HEK293 (cell line): ENCODE measurements around the gene SH3GL2.

Source experiments
- CTCF ChIA-PET: fragments of 350-600 bp; formaldehyde crosslinking; extraction: SDS; loops from one replicate; lab custom pipeline; 2021; ENCODE audit warnings: antibody characterized with exemption; lab: Yijun Ruan, JAX
- POLR2A ChIA-PET: fragments of 300-600 bp; formaldehyde crosslinking; extraction: SDS; loops from one replicate; lab custom pipeline; 2020; ENCODE audit warnings: antibody characterized with exemption, inconsistent platforms; lab: Yijun Ruan, JAX
- H3K27ac ChIP-seq: fragments of 200-500 bp; sonication (Bioruptor generic); 2 replicates; pipeline ENCODE4 v1.5.1; 2014; ENCODE audit warnings: low read depth, low read length, control low read depth, inconsistent platforms; ENCODE audit errors: extremely low read depth
- H3K36me3 ChIP-seq, 2 experiments: fragments of 200-500 bp in 1 of 2; sonication (Bioruptor generic) in 1 of 2; 1 replicate in 1 of 2; 2 replicates in 1 of 2; pipeline ENCODE4 v1.5.1; 2014 to 2017; ENCODE audit warnings: inconsistent platforms in 2 of 2, low read length in 2 of 2; ENCODE audit not compliant: control insufficient read depth in 2 of 2, insufficient read depth in 1 of 2
- H3K4me1 ChIP-seq: fragments of 200-500 bp; sonication (Bioruptor generic); 2 replicates; pipeline ENCODE4 v1.5.1; 2014; ENCODE audit warnings: mild to moderate bottlenecking, low read length, inconsistent platforms; ENCODE audit not compliant: control insufficient read depth, insufficient read depth
- H3K4me3 ChIP-seq: 2 replicates; pipeline ENCODE4 v1.5.1; 2011; ENCODE audit warnings: low read depth, mild to moderate bottlenecking, control low read depth, low read length, moderate library complexity
- H3K9me3 ChIP-seq: fragments of 200-500 bp; sonication (Bioruptor generic); 2 replicates; pipeline ENCODE4 v1.5.1; 2014; ENCODE audit warnings: low read depth, low read length, inconsistent platforms; ENCODE audit not compliant: control insufficient read depth, insufficient read depth
- FEZF1 ChIP-seq: fragments of 450-650 bp; formaldehyde crosslinking; IDR thresholded peaks from 2 replicates; pipeline ENCODE4 v1.5.1; 2016; ENCODE audit warnings: missing biosample characterization, missing genetic modification characterization
- GLI4 ChIP-seq: fragments of 450-650 bp; formaldehyde crosslinking; IDR thresholded peaks from 2 replicates; pipeline ENCODE4 v1.5.1; 2016; ENCODE audit warnings: missing biosample characterization, missing genetic modification characterization
- KLF10 ChIP-seq: fragments of 450-650 bp; IDR thresholded peaks from 2 replicates; pipeline ENCODE4 v1.5.1; 2018; ENCODE audit warnings: missing biosample characterization, mild to moderate bottlenecking, missing genetic modification characterization
- PRDM10 ChIP-seq: fragments of 450-650 bp; formaldehyde crosslinking; IDR thresholded peaks from 2 replicates; pipeline ENCODE4 v1.5.1; 2016; ENCODE audit warnings: missing biosample characterization, missing genetic modification characterization
- REPIN1 ChIP-seq: fragments of 450-650 bp; formaldehyde crosslinking; IDR thresholded peaks from 2 replicates; pipeline ENCODE4 v1.5.1; 2017; ENCODE audit warnings: missing biosample characterization, missing genetic modification characterization, low read depth
- YY2 ChIP-seq: fragments of 450-650 bp; formaldehyde crosslinking; IDR thresholded peaks from 2 replicates; pipeline ENCODE4 v1.5.1; 2016; ENCODE audit warnings: missing biosample characterization, missing genetic modification characterization
- ZEB2 ChIP-seq: fragments of 450-650 bp; formaldehyde crosslinking; IDR thresholded peaks from 2 replicates; pipeline ENCODE4 v1.5.1; 2016; ENCODE audit warnings: missing biosample characterization, missing genetic modification characterization
- ZFP3 ChIP-seq: fragments of 450-650 bp; formaldehyde crosslinking; IDR thresholded peaks from 2 replicates; pipeline ENCODE4 v1.5.1; 2016; ENCODE audit warnings: low read depth, missing biosample characterization, missing genetic modification characterization
- ZNF155 ChIP-seq: fragments of 450-650 bp; formaldehyde crosslinking; IDR thresholded peaks from 2 replicates; pipeline ENCODE4 v1.5.1; 2016; ENCODE audit warnings: missing biosample characterization, missing genetic modification characterization
- ZNF174 ChIP-seq: fragments of 450-650 bp; formaldehyde crosslinking; IDR thresholded peaks from 2 replicates; pipeline ENCODE4 v1.5.0; 2017; ENCODE audit warnings: missing biosample characterization, mild to moderate bottlenecking, missing genetic modification characterization
- ZNF175 ChIP-seq: fragments of 450-650 bp; formaldehyde crosslinking; IDR thresholded peaks from 2 replicates; pipeline ENCODE4 v1.5.1; 2016; ENCODE audit warnings: missing biosample characterization, missing genetic modification characterization
- ZNF223 ChIP-seq: fragments of 450-650 bp; formaldehyde crosslinking; IDR thresholded peaks from 2 replicates; pipeline ENCODE4 v1.5.1; 2016; ENCODE audit warnings: missing biosample characterization, missing genetic modification characterization
- ZNF239 ChIP-seq: fragments of 450-650 bp; formaldehyde crosslinking; IDR thresholded peaks from 2 replicates; pipeline ENCODE4 v1.5.1; 2016; ENCODE audit warnings: missing biosample characterization, missing genetic modification characterization
- ZNF362 ChIP-seq: fragments of 450-650 bp; formaldehyde crosslinking; IDR thresholded peaks from 2 replicates; pipeline ENCODE4 v1.5.1; 2016; ENCODE audit warnings: missing biosample characterization, missing genetic modification characterization
- ZNF510 ChIP-seq: fragments of 450-650 bp; formaldehyde crosslinking; IDR thresholded peaks from 2 replicates; pipeline ENCODE4 v1.5.1; 2018; ENCODE audit warnings: mild to moderate bottlenecking, missing genetic modification characterization, missing biosample characterization; ENCODE audit not compliant: insufficient replicate concordance
- ZNF513 ChIP-seq: fragments of 450-650 bp; IDR thresholded peaks from 2 replicates; pipeline ENCODE4 v1.5.1; 2018; ENCODE audit warnings: missing biosample characterization, missing genetic modification characterization
- ZNF548 ChIP-seq: fragments of 450-650 bp; formaldehyde crosslinking; IDR thresholded peaks from 2 replicates; pipeline ENCODE4 v1.5.1; 2016; ENCODE audit warnings: missing biosample characterization, missing genetic modification characterization
- ZNF555 ChIP-seq: fragments of 450-650 bp; formaldehyde crosslinking; conservative IDR thresholded peaks from 2 replicates; pipeline ENCODE4 v1.5.1; 2017; ENCODE audit warnings: missing biosample characterization, mild to moderate bottlenecking, missing genetic modification characterization, inconsistent platforms
- ZNF571 ChIP-seq: fragments of 450-650 bp; formaldehyde crosslinking; IDR thresholded peaks from 2 replicates; pipeline ENCODE4 v1.5.0; 2017; ENCODE audit warnings: missing biosample characterization, missing genetic modification characterization
- ZNF623 ChIP-seq: fragments of 450-650 bp; formaldehyde crosslinking; IDR thresholded peaks from 2 replicates; pipeline ENCODE4 v1.5.1; 2016; ENCODE audit warnings: missing biosample characterization, missing genetic modification characterization
- ZNF626 ChIP-seq: fragments of 450-650 bp; sonication (Bioruptor Pico); formaldehyde crosslinking; IDR thresholded peaks from 2 replicates; pipeline ENCODE4 v1.5.1; 2018; ENCODE audit warnings: missing biosample characterization, missing genetic modification characterization, inconsistent platforms
- ZNF645 ChIP-seq: fragments of 450-650 bp; formaldehyde crosslinking; IDR thresholded peaks from 2 replicates; pipeline ENCODE4; 2016; ENCODE audit warnings: missing biosample characterization, missing genetic modification characterization
- ZNF768 ChIP-seq: fragments of 450-650 bp; formaldehyde crosslinking; IDR thresholded peaks from 2 replicates; pipeline ENCODE4 v1.5.1; 2018; ENCODE audit warnings: missing biosample characterization, mild to moderate bottlenecking, missing genetic modification characterization
- ZNF830 ChIP-seq: fragments of 450-650 bp; IDR thresholded peaks from 2 replicates; pipeline ENCODE4 v1.5.0; 2018; ENCODE audit warnings: missing biosample characterization, missing genetic modification characterization, low read depth, mild to moderate bottlenecking, moderate library complexity
- ZNF843 ChIP-seq: fragments of 450-650 bp; formaldehyde crosslinking; IDR thresholded peaks from 2 replicates; pipeline ENCODE4 v1.5.1; 2016; ENCODE audit warnings: missing biosample characterization, missing genetic modification characterization
- ZSCAN16 ChIP-seq: fragments of 450-650 bp; formaldehyde crosslinking; IDR thresholded peaks from 2 replicates; pipeline ENCODE4 v1.5.1; 2016; ENCODE audit warnings: missing biosample characterization, missing genetic modification characterization

SH3GL2 gene

GRCh38 chr9:17829812-17830385, 251.0 kb downstream of the SH3GL2 start:
- Histone ChIP-seq H3K9me3 (no peaks in the 10 kb centered on the region), H3K27ac (no peak overlapping the region), H3K36me3 (no peaks in the 10 kb centered on the region), H3K4me1 (no peaks in the 10 kb centered on the region), H3K4me3 (no peak overlapping the region)
- TF ChIP-seq ZNF510 (tag by site-specific recombination) = no peak
- no peak for TF ChIP-seq PRDM10 (tag by site-specific recombination)
- no peak for TF ChIP-seq ZNF555 (tag by site-specific recombination)
- TF ChIP-seq ZNF626 (tag by site-specific recombination) = no peak
- TF ChIP-seq ZNF362 (tag by site-specific recombination) = no peak
- TF ChIP-seq ZNF175 = no peak
- TF ChIP-seq ZNF155 (tag by site-specific recombination) = no peak
- no peak for TF ChIP-seq ZNF843
- TF ChIP-seq ZNF548 (tag by site-specific recombination) = no peak
- TF ChIP-seq ZNF571 (tag by site-specific recombination) = no peak
- no peak for TF ChIP-seq GLI4 (tag by site-specific recombination)
- no peak for TF ChIP-seq ZEB2
- no peak for TF ChIP-seq KLF10
- TF ChIP-seq ZNF223 (tag by site-specific recombination) = no peak
- no peak for TF ChIP-seq ZNF768 (tag by site-specific recombination)
- ChIA-PET CTCF (interaction anchor here (0.6 to 0.9 kb wide), 4 partner anchors 15 to 423 kb away, joined by 3 to 7 read pairs (median 4); no protein-coding TSS in a partner anchor), POLR2A (no interaction called here)

GRCh38 chr9:17832812-17833211, 253.9 kb downstream of the SH3GL2 start:
- H3K27ac ChIP-seq = no peak overlapping the region
- TF ChIP-seq ZNF174 (tag by site-specific recombination) = no peak
- no peak for TF ChIP-seq ZFP3 (tag by site-specific recombination)
- no peak for TF ChIP-seq REPIN1 (tag by site-specific recombination)
- no peaks in the 10 kb centered on the region for H3K4me1 ChIP-seq
- H3K9me3 ChIP-seq = no peaks in the 10 kb centered on the region
- H3K36me3 ChIP-seq = no peaks in the 10 kb centered on the region
- POLR2A ChIA-PET = interaction anchor here (0.7 kb wide), 1 partner anchor 219 kb away, joined by 3 read pairs; no protein-coding TSS in a partner anchor
- no peak overlapping the region for H3K4me3 ChIP-seq
- CTCF ChIA-PET = interaction anchor here (0.7 to 1.4 kb wide), 2 partner anchors 22 to 380 kb away, joined by 3 to 5 read pairs; no protein-coding TSS in a partner anchor

GRCh38 chr9:17833846-17834245, 255.0 kb downstream of the SH3GL2 start:
- no peak overlapping the region for H3K27ac ChIP-seq
- no peaks in the 10 kb centered on the region for H3K36me3 ChIP-seq
- POLR2A ChIA-PET = no interaction called here
- no peaks in the 10 kb centered on the region for H3K9me3 ChIP-seq
- H3K4me3 ChIP-seq = no peak overlapping the region
- CTCF ChIA-PET = interaction anchor here (0.5 to 1.5 kb wide), 5 partner anchors 23 to 379 kb away, joined by 3 to 6 read pairs (median 3); no protein-coding TSS in a partner anchor
- H3K4me1 ChIP-seq = no peaks in the 10 kb centered on the region
- TF ChIP-seq ZNF239 (tag by site-specific recombination) (no peak), FEZF1 (tag by site-specific recombination) (no peak), ZNF513 (tag by site-specific recombination) (no peak), YY2 (tag by site-specific recombination) (no peak), ZNF623 (tag by site-specific recombination) (no peak), ZSCAN16 (tag by site-specific recombination) (no peak), ZNF830 (tag by site-specific recombination) (no peak), REPIN1 (tag by site-specific recombination) (no peak), ZNF645 (tag by site-specific recombination) (no peak)
